Calu3 (cell line): ENCODE data around the gene UNK. TPM values are rescaled to one million over a fixed set of nuclear protein-coding genes. Genes with fewer than 3 reads are reported as not detected.
A peak's percentile ranks its signal among the peaks of the same experiment; 100 is the strongest.

Source experiments
- BruUV-seq: library from RNA; stranded (reverse); fragments of 400-500 nt; replicated peaks from 2 replicates; lab custom pipeline; 2021; lab: Mats Ljungman, UMichigan
- CTCF ChIA-PET: fragments of 300-600 bp; sonication (Branson Sonifier 250); formaldehyde crosslinking; loops from one replicate; lab custom pipeline; 2022; ENCODE audit warnings: antibody characterized with exemption; lab: Charles Lee
- DNase-seq: peaks from one replicate; pipeline ENCODE4 v3.0.0; 2022
- H3K27ac Mint-ChIP-seq: one replicate; pipeline ENCODE4 v1.8.0; 2022; ENCODE audit warnings: mixed read lengths; ENCODE audit not compliant: unreplicated experiment
- H3K27me3 Mint-ChIP-seq: one replicate; pipeline ENCODE4 v1.8.0; 2022; ENCODE audit warnings: mixed read lengths; ENCODE audit not compliant: unreplicated experiment
- H3K36me3 Mint-ChIP-seq: one replicate; pipeline ENCODE4 v1.8.0; 2022; ENCODE audit warnings: mild to moderate bottlenecking, moderate library complexity, mixed read lengths; ENCODE audit not compliant: insufficient read depth, unreplicated experiment
- H3K4me1 Mint-ChIP-seq: one replicate; pipeline ENCODE4 v1.8.0; 2022; ENCODE audit warnings: mild to moderate bottlenecking, low read depth, mixed read lengths; ENCODE audit not compliant: unreplicated experiment
- H3K4me3 Mint-ChIP-seq: one replicate; pipeline ENCODE4 v1.8.0; 2022; ENCODE audit warnings: mild to moderate bottlenecking, low read depth, moderate library complexity, mixed read lengths; ENCODE audit not compliant: unreplicated experiment
- H3K9me3 Mint-ChIP-seq: one replicate; pipeline ENCODE4 v1.8.0; 2022; ENCODE audit warnings: low read depth, mixed read lengths; ENCODE audit not compliant: unreplicated experiment
- intact Hi-C: fragments of 100-400 bp; cut with micrococcal nuclease; formaldehyde crosslinking; loops from one replicate; pipeline ENCODE4 v1.10.0; 2022; ENCODE audit not compliant: unreplicated experiment
- total RNA-seq: library from RNA; stranded (reverse); gene quantifications from 2 replicates; pipeline ENCODE4 v1.2.3, GENCODE V29; 2022
- TF ChIP-seq, protein P1 (sequence below): fragments of 200-600 bp; IDR thresholded peaks from one replicate; pipeline ENCODE4 v1.8.0; 2022; ENCODE audit warnings: antibody characterized with exemption; ENCODE audit not compliant: unreplicated experiment

The UNK gene
- total RNA-seq, 1 experiment from 2014 or later = 26.0 TPM

DNA sequence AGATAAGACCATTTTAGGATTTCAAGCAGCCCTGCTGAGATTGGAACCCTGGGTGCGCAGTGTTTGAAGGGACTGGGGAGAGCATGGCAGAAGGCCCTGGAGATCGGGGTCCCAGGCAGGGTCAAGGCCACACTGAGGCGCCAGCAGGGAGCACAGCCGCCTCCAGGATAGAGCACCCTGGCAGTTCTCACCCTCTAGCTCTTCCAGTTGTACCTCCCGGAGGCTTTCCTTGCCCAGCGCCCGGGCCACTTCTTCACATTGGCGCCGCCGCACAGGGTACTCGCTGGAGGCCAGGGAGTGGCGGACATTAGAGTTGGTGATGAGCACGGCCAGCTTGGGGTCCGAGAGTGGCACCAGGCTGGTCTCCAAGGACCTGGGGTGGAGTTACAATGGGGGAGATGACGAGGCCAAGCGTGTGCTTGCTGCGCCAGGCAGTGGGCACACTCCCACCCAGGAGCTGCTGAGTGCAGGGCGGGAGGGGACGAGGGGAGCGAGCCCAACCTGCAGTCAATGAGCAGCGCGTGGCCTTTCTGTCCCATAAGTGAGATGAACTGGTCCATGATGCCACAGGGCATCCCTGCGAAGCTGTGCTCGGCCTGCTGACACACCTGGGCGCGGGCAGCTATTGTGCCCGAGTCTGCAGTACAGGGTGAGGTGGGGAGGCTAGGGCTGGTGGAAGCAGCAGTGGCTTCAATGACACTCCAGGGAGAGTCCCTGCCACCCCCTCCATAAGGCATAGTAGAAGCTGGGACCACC is 21.9 kb upstream of the UNK start:
- Mint-ChIP-seq H3K27me3 (no peaks in the 10 kb centered on the region), H3K36me3 (peaks cover 45% of the 10 kb centered on the region), H3K9me3 (no peaks in the 10 kb centered on the region), H3K4me3 (no peak overlapping the region), H3K4me1 (no peaks in the 10 kb centered on the region), H3K27ac (peak overlapping the region; percentile 60)
- intact Hi-C loops = no loop called here
- BruUV-seq = no TSS peak
- CTCF ChIA-PET = interaction anchor here (0.7 kb wide), 1 partner anchor 27 kb away, joined by 3 read pairs; no protein-coding TSS in a partner anchor
- TF ChIP-seq, protein P1, sequence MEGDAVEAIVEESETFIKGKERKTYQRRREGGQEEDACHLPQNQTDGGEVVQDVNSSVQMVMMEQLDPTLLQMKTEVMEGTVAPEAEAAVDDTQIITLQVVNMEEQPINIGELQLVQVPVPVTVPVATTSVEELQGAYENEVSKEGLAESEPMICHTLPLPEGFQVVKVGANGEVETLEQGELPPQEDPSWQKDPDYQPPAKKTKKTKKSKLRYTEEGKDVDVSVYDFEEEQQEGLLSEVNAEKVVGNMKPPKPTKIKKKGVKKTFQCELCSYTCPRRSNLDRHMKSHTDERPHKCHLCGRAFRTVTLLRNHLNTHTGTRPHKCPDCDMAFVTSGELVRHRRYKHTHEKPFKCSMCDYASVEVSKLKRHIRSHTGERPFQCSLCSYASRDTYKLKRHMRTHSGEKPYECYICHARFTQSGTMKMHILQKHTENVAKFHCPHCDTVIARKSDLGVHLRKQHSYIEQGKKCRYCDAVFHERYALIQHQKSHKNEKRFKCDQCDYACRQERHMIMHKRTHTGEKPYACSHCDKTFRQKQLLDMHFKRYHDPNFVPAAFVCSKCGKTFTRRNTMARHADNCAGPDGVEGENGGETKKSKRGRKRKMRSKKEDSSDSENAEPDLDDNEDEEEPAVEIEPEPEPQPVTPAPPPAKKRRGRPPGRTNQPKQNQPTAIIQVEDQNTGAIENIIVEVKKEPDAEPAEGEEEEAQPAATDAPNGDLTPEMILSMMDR = no peak
- no peak for DNase-seq

DNA sequence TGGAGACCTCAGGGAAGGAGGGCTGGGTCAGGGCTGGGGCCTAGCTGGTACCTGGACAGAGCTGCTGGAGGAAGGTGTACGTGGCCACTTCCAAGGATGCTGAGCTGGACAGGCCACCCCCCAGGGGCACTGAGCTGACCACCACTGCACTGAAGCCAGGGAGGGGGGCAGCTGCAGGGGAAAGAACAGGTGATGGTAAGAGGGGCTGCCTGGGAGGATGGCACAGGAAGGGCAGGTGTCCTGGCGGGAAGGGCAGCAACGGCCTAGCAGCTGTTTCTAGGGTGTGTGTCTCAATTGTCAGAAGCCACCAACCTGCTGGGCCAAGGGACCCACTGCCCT is 21.4 kb upstream of the UNK start:
- H3K4me1 Mint-ChIP-seq = no peaks in the 10 kb centered on the region

GRCh38 chr17:75763613-75764416 is 20.8 kb upstream of the UNK start:
- TF ChIP-seq, protein P1 = no peak
- no peak for DNase-seq
- no TSS peak for BruUV-seq
- intact Hi-C loops = no loop called here
- no peaks in the 10 kb centered on the region for H3K4me1 Mint-ChIP-seq
- no peaks in the 10 kb centered on the region for H3K27me3 Mint-ChIP-seq
- peaks cover 34% of the 10 kb centered on the region for H3K36me3 Mint-ChIP-seq
- H3K9me3 Mint-ChIP-seq = no peaks in the 10 kb centered on the region
- peak overlapping the region; percentile 60 for H3K27ac Mint-ChIP-seq
- peak overlapping the region; percentile 65 for H3K4me3 Mint-ChIP-seq
- CTCF ChIA-PET = interaction anchor here (0.7 to 1.8 kb wide), 2 partner anchors 19 to 133 kb away, joined by 3 to 8 read pairs; partner anchors contain the start of gene TRIM65

More for the DNA sequence above, 21.4 kb upstream of the UNK start:
- Mint-ChIP-seq H3K27ac (peak overlapping the region; percentile 60), H3K27me3 (no peaks in the 10 kb centered on the region), H3K9me3 (no peaks in the 10 kb centered on the region), H3K4me3 (no peak overlapping the region), H3K36me3 (peaks cover 40% of the 10 kb centered on the region)
- CTCF ChIA-PET = no interaction called here
- TF ChIP-seq, protein P1 = no peak
- DNase-seq = no peak
- BruUV-seq = no TSS peak
- intact Hi-C loops = no loop called here

DNA sequence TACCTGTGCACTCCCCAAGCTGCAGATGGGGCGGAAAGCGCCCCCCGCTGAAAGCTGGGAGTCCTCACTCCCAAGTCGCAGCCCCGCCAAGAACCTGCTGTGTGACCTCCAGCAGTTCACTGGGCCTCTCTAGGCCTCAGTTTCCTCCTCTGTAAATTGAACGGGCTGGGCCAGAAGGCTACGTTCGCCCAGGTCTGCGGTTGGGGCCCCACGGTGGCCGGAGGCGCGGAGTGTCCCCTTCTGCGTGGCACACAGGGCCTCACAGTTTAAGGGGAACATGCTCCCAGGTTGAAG is 20.2 kb upstream of the UNK start:
- no peak for DNase-seq
- peaks cover 32% of the 10 kb centered on the region for H3K36me3 Mint-ChIP-seq
- H3K27me3 Mint-ChIP-seq = no peaks in the 10 kb centered on the region
- H3K4me1 Mint-ChIP-seq = no peaks in the 10 kb centered on the region
- H3K9me3 Mint-ChIP-seq = no peaks in the 10 kb centered on the region
- CTCF ChIA-PET = interaction anchor here (0.6 to 1.8 kb wide), 4 partner anchors 19 to 147 kb away, joined by 3 to 8 read pairs (median 4); partner anchors contain the start of gene TRIM65
- BruUV-seq = no TSS peak
- no peak overlapping the region for H3K27ac Mint-ChIP-seq
- H3K4me3 Mint-ChIP-seq = peak overlapping the region; percentile 65
- TF ChIP-seq, protein P1 = no peak
- intact Hi-C loops = no loop called here
